GM19463 (cell line): ENCODE results near the gene PLEKHS1.
"Not testable (repeated sequence)": the region's sequence is repeated elsewhere in the genome, so short reads cannot be mapped to it uniquely, and the experiment has no call there.

ENCODE experiments used
- ATAC-seq: cut with Tn5 transposase; IDR thresholded peaks from one replicate; pipeline ENCODE4 v1.9.1; 2021; ENCODE audit warnings: mild to moderate bottlenecking, moderate library complexity; ENCODE audit not compliant: unreplicated experiment

The PLEKHS1 gene

GRCh38 chr10:113739577-113739976 is 11.9 kb upstream of the PLEKHS1 start:
- no peak for ATAC-seq

GRCh38 chr10:113740850-113741249 is 10.6 kb upstream of the PLEKHS1 start:
- ATAC-seq, result no peak

- no peak for ATAC-seq
These were observed 9.0 kb upstream of the PLEKHS1 start for GRCh38 chr10:113742466-113742865.

GRCh38 chr10:113743594-113743993 is 7.9 kb upstream of the PLEKHS1 start:
- no peak for ATAC-seq

- ATAC-seq, result no peak
These were observed 6.1 kb upstream of the PLEKHS1 start for GRCh38 chr10:113745374-113745773.

GRCh38 chr10:113746217-113746957 is 5.1 kb upstream of the PLEKHS1 start:
- no peak for ATAC-seq

GRCh38 chr10:113752553-113752952 is 1.1 kb downstream of the PLEKHS1 start:
- ATAC-seq, result no peak

- ATAC-seq, result no peak
These were observed 1.7 kb downstream of the PLEKHS1 start for GRCh38 chr10:113753020-113753692.

- peak; percentile 54 for ATAC-seq
These were observed 2.6 kb downstream of the PLEKHS1 start for GRCh38 chr10:113754125-113754524.

- ATAC-seq, result no peak
These were observed 3.3 kb downstream of the PLEKHS1 start for GRCh38 chr10:113754768-113755167.

- no peak for ATAC-seq
These were observed 5.6 kb downstream of the PLEKHS1 start for GRCh38 chr10:113756940-113757543.

- no peak for ATAC-seq
These were observed 10.6 kb downstream of the PLEKHS1 start for GRCh38 chr10:113762083-113762482.

GRCh38 chr10:113764582-113764981 is 13.1 kb downstream of the PLEKHS1 start:
- ATAC-seq, result no peak

GRCh38 chr10:113765910-113766309 is 14.4 kb downstream of the PLEKHS1 start:
- ATAC-seq, result no peak

- ATAC-seq, result no peak
These were observed 15.7 kb downstream of the PLEKHS1 start for GRCh38 chr10:113767222-113767621.

GRCh38 chr10:113770346-113770745 is 18.9 kb downstream of the PLEKHS1 start:
- no peak for ATAC-seq

GRCh38 chr10:113771131-113771530 is 19.6 kb downstream of the PLEKHS1 start:
- ATAC-seq, result not testable (repeated sequence)

- ATAC-seq, result no peak
These were observed 24.3 kb downstream of the PLEKHS1 start for GRCh38 chr10:113775686-113776294.

- ATAC-seq, result no peak
These were observed 25.1 kb downstream of the PLEKHS1 start for GRCh38 chr10:113776553-113776952.

GRCh38 chr10:113780681-113781250 is 29.3 kb downstream of the PLEKHS1 start:
- ATAC-seq, result no peak

- ATAC-seq, result no peak
These were observed 30.9 kb downstream of the PLEKHS1 start for GRCh38 chr10:113782367-113782766.
